WTC11 (cell line): ENCODE data around the gene MRPS6. TPM values are rescaled to one million over a fixed set of nuclear protein-coding genes. Genes with fewer than 3 reads are reported as not detected.
A peak's percentile ranks its signal among the peaks of the same experiment; 100 is the strongest.

Source experiments
- ATAC-seq: fragments of 200-7000 bp; cut with Tn5 transposase; 2 replicates; pipeline ENCODE4 v1.10.0; 2021; ENCODE audit warnings: mild to moderate bottlenecking, moderate library complexity
- CTCF ChIA-PET: fragments of 300-600 bp; sonication (Branson Sonifier 250); formaldehyde crosslinking; loops from one replicate; lab custom pipeline; 2021; ENCODE audit warnings: antibody characterized with exemption; lab: Charles Lee
- POLR2A ChIA-PET: fragments of 350-600 bp; sonication (Branson Sonifier 250); formaldehyde crosslinking; loops from one replicate; lab custom pipeline; 2021; ENCODE audit warnings: antibody characterized with exemption; lab: Charles Lee
- DNase-seq: peaks from one replicate; pipeline ENCODE4 v3.0.0; 2021; ENCODE audit warnings: low spot score
- H3K27ac Mint-ChIP-seq: 2 replicates; pipeline ENCODE4 v1.8.0; 2021; ENCODE audit warnings: mixed read lengths
- H3K27me3 Mint-ChIP-seq: 2 replicates; pipeline ENCODE4 v1.8.0; 2021; ENCODE audit warnings: low read depth, mild to moderate bottlenecking, moderate library complexity, mixed read lengths
- H3K36me3 Mint-ChIP-seq: 2 replicates; pipeline ENCODE4 v1.8.0; 2021; ENCODE audit warnings: mixed read lengths
- H3K4me1 Mint-ChIP-seq: 2 replicates; pipeline ENCODE4 v1.8.0; 2022; ENCODE audit warnings: mixed read lengths
- H3K4me3 Mint-ChIP-seq: 2 replicates; pipeline ENCODE4 v1.8.0; 2021; ENCODE audit warnings: mild to moderate bottlenecking, moderate library complexity, mixed read lengths
- H3K9me3 Mint-ChIP-seq: 2 replicates; pipeline ENCODE4 v1.8.0; 2021; ENCODE audit warnings: mixed read lengths
- CREB1 ChIP-seq: sonication (generic); formaldehyde crosslinking; IDR thresholded peaks from 2 replicates; pipeline ENCODE4 v1.8.0; 2023; ENCODE audit warnings: mild to moderate bottlenecking, missing genetic modification reagents
- CREM ChIP-seq: sonication (generic); formaldehyde crosslinking; IDR thresholded peaks from 2 replicates; pipeline ENCODE4 v1.8.1; 2022; ENCODE audit warnings: mild to moderate bottlenecking, missing genetic modification reagents, moderate library complexity
- EMX1 ChIP-seq: fragments of 250-450 bp; sonication (Bioruptor Pico); IDR thresholded peaks from 2 replicates; pipeline ENCODE4 v1.8.0; 2021; ENCODE audit warnings: mild to moderate bottlenecking
- ETV6 ChIP-seq: sonication (generic); formaldehyde crosslinking; IDR thresholded peaks from 2 replicates; pipeline ENCODE4 v1.8.1; 2022; ENCODE audit warnings: mild to moderate bottlenecking, missing genetic modification reagents
- GABPB1 ChIP-seq: sonication (generic); formaldehyde crosslinking; IDR thresholded peaks from 2 replicates; pipeline ENCODE4 v1.8.1; 2023; ENCODE audit warnings: mild to moderate bottlenecking, missing genetic modification reagents
- GRHL2 ChIP-seq: fragments of 250-450 bp; sonication (Bioruptor Pico); IDR thresholded peaks from 2 replicates; pipeline ENCODE4 v1.8.0; 2022; ENCODE audit warnings: mild to moderate bottlenecking, moderate library complexity; ENCODE audit not compliant: insufficient replicate concordance, severe bottlenecking
- HMGA2 ChIP-seq: fragments of 250-450 bp; sonication (Bioruptor Pico); IDR thresholded peaks from 2 replicates; pipeline ENCODE4 v1.4.0; 2021; ENCODE audit warnings: mild to moderate bottlenecking, moderate library complexity
- JAZF1 ChIP-seq: fragments of 250-450 bp; sonication (Bioruptor Pico); IDR thresholded peaks from 2 replicates; pipeline ENCODE4 v1.9.0; 2021; ENCODE audit warnings: moderate library complexity, mild to moderate bottlenecking, inconsistent platforms
- JUN ChIP-seq: sonication (generic); formaldehyde crosslinking; IDR thresholded peaks from 2 replicates; pipeline ENCODE4 v1.8.0; 2023; ENCODE audit warnings: mild to moderate bottlenecking, missing genetic modification reagents
- NR2C2 ChIP-seq: sonication (generic); formaldehyde crosslinking; IDR thresholded peaks from 2 replicates; pipeline ENCODE4 v1.8.0; 2022; ENCODE audit warnings: mild to moderate bottlenecking, missing genetic modification reagents
- RORB ChIP-seq: fragments of 250-450 bp; sonication (Bioruptor Pico); IDR thresholded peaks from 2 replicates; pipeline ENCODE4 v1.9.0; 2021; ENCODE audit warnings: mild to moderate bottlenecking
- ZNF138 ChIP-seq: sonication (generic); formaldehyde crosslinking; conservative IDR thresholded peaks from 2 replicates; pipeline ENCODE4 v1.8.1; 2022; ENCODE audit warnings: mild to moderate bottlenecking, moderate library complexity, missing genetic modification reagents
- ZNF232 ChIP-seq: sonication (generic); formaldehyde crosslinking; IDR thresholded peaks from 2 replicates; pipeline ENCODE4 v1.8.0; 2022; ENCODE audit warnings: mild to moderate bottlenecking, missing genetic modification reagents
- ZNF416 ChIP-seq: fragments of 250-450 bp; sonication (Bioruptor Pico); IDR thresholded peaks from 2 replicates; pipeline ENCODE4 v1.9.0; 2021; ENCODE audit warnings: mild to moderate bottlenecking, inconsistent platforms
- total RNA-seq: library from RNA; stranded (reverse); gene quantifications from 3 replicates; pipeline ENCODE4 v1.2.3, GENCODE V29; 2021
- TF ChIP-seq, protein P1 (sequence below): sonication (generic); formaldehyde crosslinking; IDR thresholded peaks from 2 replicates; pipeline ENCODE4 v1.8.1; 2022; ENCODE audit warnings: low read depth, mild to moderate bottlenecking, moderate library complexity, missing genetic modification reagents, borderline replicate concordance
- TF ChIP-seq, protein P2 (sequence below): sonication (generic); formaldehyde crosslinking; IDR thresholded peaks from 2 replicates; pipeline ENCODE4 v1.8.1; 2022; ENCODE audit warnings: mild to moderate bottlenecking, moderate library complexity, missing genetic modification reagents
- TF ChIP-seq, protein P3 (sequence below): sonication (generic); formaldehyde crosslinking; IDR thresholded peaks from 2 replicates; pipeline ENCODE4 v1.8.0; 2022; ENCODE audit warnings: mild to moderate bottlenecking, missing genetic modification reagents
- TF ChIP-seq, protein P4 (sequence below): fragments of 250-450 bp; sonication (Bioruptor Pico); IDR thresholded peaks from 2 replicates; pipeline ENCODE4 v1.9.0; 2021; ENCODE audit warnings: mild to moderate bottlenecking
- TF ChIP-seq, protein P5 (sequence below): sonication (generic); formaldehyde crosslinking; IDR thresholded peaks from 2 replicates; pipeline ENCODE4 v1.8.1; 2023; ENCODE audit warnings: mild to moderate bottlenecking, missing genetic modification reagents
- TF ChIP-seq, protein P6 (sequence below): sonication (generic); formaldehyde crosslinking; IDR thresholded peaks from 2 replicates; pipeline ENCODE4 v1.8.0; 2022; ENCODE audit warnings: mild to moderate bottlenecking, missing genetic modification reagents
- TF ChIP-seq, protein P7 (sequence below): fragments of 200-600 bp; IDR thresholded peaks from 2 replicates; pipeline ENCODE4 v1.8.0; 2022; ENCODE audit warnings: antibody characterized with exemption

MRPS6 gene
- total RNA-seq, 1 experiment from 2014 or later, result 133 TPM

DNA sequence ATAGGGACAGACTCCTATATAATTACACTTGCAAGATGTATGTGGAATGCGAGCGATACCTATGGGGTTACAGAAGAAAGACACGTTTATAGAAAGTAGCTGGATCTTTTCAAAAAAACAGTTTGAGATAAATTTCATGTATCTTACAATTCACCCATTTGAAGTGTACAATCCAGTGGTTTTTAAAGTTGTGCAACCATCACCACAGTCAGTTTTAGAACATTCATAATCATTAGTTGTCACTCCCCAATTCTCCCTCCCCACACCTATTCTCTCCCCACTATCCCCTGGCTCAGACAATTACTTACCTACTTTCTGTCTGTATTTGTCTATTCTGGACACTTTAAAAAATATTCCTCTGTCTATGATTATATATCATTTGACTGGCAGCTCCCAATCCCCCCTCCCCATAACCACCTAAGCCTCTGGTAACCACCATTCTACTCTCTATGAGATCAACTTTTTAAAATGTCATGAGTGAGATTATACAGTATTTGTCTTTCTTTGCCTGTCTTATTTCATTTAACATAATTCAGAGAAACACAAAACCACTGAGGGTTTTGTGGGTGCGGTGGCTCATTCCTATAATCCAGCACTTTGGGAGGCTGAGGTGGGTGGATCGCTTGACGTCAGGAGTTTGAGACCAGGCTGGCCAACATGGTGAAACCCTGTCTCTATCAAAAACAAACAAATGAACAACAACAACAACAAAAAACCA, 39.1 kb downstream of the MRPS6 start (continued):
- TF ChIP-seq ZNF232 (CRISPR knock-in tag) (no peak), JAZF1 (CRISPR knock-in tag) (no peak), NR2C2 (CRISPR knock-in tag) (no peak), ZNF416 (CRISPR knock-in tag) (no peak), RORB (CRISPR knock-in tag) (no peak)
- TF ChIP-seq, protein P1, sequence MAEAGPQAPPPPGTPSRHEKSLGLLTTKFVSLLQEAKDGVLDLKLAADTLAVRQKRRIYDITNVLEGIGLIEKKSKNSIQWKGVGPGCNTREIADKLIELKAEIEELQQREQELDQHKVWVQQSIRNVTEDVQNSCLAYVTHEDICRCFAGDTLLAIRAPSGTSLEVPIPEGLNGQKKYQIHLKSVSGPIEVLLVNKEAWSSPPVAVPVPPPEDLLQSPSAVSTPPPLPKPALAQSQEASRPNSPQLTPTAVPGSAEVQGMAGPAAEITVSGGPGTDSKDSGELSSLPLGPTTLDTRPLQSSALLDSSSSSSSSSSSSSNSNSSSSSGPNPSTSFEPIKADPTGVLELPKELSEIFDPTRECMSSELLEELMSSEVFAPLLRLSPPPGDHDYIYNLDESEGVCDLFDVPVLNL (CRISPR knock-in tag), result no peak
- TF ChIP-seq, protein P2, sequence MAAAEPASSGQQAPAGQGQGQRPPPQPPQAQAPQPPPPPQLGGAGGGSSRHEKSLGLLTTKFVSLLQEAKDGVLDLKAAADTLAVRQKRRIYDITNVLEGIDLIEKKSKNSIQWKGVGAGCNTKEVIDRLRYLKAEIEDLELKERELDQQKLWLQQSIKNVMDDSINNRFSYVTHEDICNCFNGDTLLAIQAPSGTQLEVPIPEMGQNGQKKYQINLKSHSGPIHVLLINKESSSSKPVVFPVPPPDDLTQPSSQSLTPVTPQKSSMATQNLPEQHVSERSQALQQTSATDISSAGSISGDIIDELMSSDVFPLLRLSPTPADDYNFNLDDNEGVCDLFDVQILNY, result no peak
- TF ChIP-seq, protein P3, sequence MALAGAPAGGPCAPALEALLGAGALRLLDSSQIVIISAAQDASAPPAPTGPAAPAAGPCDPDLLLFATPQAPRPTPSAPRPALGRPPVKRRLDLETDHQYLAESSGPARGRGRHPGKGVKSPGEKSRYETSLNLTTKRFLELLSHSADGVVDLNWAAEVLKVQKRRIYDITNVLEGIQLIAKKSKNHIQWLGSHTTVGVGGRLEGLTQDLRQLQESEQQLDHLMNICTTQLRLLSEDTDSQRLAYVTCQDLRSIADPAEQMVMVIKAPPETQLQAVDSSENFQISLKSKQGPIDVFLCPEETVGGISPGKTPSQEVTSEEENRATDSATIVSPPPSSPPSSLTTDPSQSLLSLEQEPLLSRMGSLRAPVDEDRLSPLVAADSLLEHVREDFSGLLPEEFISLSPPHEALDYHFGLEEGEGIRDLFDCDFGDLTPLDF, result no peak
- TF ChIP-seq, protein P4, sequence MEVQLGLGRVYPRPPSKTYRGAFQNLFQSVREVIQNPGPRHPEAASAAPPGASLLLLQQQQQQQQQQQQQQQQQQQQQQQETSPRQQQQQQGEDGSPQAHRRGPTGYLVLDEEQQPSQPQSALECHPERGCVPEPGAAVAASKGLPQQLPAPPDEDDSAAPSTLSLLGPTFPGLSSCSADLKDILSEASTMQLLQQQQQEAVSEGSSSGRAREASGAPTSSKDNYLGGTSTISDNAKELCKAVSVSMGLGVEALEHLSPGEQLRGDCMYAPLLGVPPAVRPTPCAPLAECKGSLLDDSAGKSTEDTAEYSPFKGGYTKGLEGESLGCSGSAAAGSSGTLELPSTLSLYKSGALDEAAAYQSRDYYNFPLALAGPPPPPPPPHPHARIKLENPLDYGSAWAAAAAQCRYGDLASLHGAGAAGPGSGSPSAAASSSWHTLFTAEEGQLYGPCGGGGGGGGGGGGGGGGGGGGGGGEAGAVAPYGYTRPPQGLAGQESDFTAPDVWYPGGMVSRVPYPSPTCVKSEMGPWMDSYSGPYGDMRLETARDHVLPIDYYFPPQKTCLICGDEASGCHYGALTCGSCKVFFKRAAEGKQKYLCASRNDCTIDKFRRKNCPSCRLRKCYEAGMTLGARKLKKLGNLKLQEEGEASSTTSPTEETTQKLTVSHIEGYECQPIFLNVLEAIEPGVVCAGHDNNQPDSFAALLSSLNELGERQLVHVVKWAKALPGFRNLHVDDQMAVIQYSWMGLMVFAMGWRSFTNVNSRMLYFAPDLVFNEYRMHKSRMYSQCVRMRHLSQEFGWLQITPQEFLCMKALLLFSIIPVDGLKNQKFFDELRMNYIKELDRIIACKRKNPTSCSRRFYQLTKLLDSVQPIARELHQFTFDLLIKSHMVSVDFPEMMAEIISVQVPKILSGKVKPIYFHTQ, result no peak

DNA sequence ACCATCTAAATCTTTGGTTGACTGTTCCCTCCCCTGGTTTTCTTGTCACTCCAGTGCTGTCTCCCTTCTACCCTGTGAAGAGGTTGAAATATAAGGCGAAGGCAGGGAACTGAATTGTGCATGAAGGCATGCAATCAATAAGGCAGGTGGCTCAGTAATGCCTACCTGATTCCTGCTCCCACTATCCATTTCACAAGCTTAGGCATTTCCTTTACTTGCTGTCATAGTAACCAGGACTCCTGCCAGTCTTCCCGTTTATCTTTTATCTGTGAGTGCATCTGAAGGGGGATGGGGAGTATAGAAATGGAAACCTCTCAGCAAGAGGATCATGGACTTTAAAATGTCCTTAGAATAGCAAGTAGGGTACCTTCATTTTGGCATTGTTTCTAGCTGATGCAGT, 40.5 kb downstream of the MRPS6 start:
- DNase-seq, result no peak
- H3K36me3 Mint-ChIP-seq, result peaks cover 18% of the 10 kb centered on the region

DNA sequence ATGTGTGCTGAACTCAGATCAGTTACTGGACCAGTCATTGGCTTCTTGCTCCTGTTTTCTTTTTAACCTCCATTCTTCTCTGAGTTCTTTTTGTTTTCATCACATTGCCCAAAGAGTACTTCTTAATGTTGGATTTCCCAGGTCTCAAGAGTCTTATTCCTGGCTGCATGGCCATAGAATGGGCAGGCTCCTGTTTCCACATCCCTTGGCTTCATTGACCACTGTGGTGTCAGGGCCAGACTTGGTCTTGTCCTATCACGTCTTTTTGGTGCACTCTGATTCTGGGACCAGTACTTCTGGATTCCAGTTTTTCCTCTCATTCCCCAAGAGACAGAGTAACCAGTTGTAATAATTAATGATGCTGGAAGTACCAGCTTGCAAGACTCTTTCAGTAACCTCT, 41.8 kb downstream of the MRPS6 start:
- ChIA-PET CTCF (no interaction called here), POLR2A (no interaction called here)
- Mint-ChIP-seq H3K4me3 (no peak overlapping the region), H3K27ac (0 out of 2 replicates have a peak overlapping the region, but pooled peaks have one; percentile 29), H3K4me1 (peaks cover 63% of the 10 kb centered on the region), H3K36me3 (peaks cover 18% of the 10 kb centered on the region), H3K27me3 (no peaks in the 10 kb centered on the region), H3K9me3 (peaks cover 11% of the 10 kb centered on the region)
- DNase-seq (no peak), ATAC-seq (no peak)
- TF ChIP-seq GRHL2 (no peak), GABPB1 (no peak), ETV6 (no peak), CREM (CRISPR knock-in tag) (no peak), ZNF138 (CRISPR knock-in tag) (no peak), JUN (CRISPR knock-in tag) (no peak), CREB1 (no peak), HMGA2 (no peak)
- TF ChIP-seq, protein P5, sequence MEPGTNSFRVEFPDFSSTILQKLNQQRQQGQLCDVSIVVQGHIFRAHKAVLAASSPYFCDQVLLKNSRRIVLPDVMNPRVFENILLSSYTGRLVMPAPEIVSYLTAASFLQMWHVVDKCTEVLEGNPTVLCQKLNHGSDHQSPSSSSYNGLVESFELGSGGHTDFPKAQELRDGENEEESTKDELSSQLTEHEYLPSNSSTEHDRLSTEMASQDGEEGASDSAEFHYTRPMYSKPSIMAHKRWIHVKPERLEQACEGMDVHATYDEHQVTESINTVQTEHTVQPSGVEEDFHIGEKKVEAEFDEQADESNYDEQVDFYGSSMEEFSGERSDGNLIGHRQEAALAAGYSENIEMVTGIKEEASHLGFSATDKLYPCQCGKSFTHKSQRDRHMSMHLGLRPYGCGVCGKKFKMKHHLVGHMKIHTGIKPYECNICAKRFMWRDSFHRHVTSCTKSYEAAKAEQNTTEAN (CRISPR knock-in tag), result no peak
- TF ChIP-seq, protein P6, sequence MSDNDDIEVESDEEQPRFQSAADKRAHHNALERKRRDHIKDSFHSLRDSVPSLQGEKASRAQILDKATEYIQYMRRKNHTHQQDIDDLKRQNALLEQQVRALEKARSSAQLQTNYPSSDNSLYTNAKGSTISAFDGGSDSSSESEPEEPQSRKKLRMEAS (CRISPR knock-in tag), result no peak

More for the DNA sequence above, 40.5 kb downstream of the MRPS6 start:
- POLR2A ChIA-PET, result no interaction called here
- TF ChIP-seq EMX1 (CRISPR knock-in tag), result no peak
- TF ChIP-seq, protein P2, result no peak
- TF ChIP-seq JAZF1 (CRISPR knock-in tag), result no peak
- TF ChIP-seq, protein P7, sequence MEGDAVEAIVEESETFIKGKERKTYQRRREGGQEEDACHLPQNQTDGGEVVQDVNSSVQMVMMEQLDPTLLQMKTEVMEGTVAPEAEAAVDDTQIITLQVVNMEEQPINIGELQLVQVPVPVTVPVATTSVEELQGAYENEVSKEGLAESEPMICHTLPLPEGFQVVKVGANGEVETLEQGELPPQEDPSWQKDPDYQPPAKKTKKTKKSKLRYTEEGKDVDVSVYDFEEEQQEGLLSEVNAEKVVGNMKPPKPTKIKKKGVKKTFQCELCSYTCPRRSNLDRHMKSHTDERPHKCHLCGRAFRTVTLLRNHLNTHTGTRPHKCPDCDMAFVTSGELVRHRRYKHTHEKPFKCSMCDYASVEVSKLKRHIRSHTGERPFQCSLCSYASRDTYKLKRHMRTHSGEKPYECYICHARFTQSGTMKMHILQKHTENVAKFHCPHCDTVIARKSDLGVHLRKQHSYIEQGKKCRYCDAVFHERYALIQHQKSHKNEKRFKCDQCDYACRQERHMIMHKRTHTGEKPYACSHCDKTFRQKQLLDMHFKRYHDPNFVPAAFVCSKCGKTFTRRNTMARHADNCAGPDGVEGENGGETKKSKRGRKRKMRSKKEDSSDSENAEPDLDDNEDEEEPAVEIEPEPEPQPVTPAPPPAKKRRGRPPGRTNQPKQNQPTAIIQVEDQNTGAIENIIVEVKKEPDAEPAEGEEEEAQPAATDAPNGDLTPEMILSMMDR, result no peak
- TF ChIP-seq, all 79 proteins: peak for 0
- Mint-ChIP-seq H3K27ac (peak overlapping the region; percentile 35), H3K4me3 (peak overlapping the region; percentile 2; the same call in 1 of the 2 replicates), H3K9me3 (peaks cover 11% of the 10 kb centered on the region), H3K4me1 (peaks cover 63% of the 10 kb centered on the region), H3K27me3 (no peaks in the 10 kb centered on the region)
- ATAC-seq, result peak; percentile 67
- CTCF ChIA-PET, result interaction anchor here (1.0 to 1.4 kb wide), 3 partner anchors 19 to 221 kb away, joined by 3 to 5 read pairs (median 3); no protein-coding TSS in a partner anchor
